Kidney epithelial cell (primary cell): ENCODE measurements around the gene MTOR. TPM values are rescaled to one million over a fixed set of nuclear protein-coding genes. Genes with fewer than 3 reads are reported as not detected.
A peak's percentile ranks its signal among the peaks of the same experiment; 100 is the strongest.

ENCODE experiments used
- DNase-seq: peaks from one replicate; pipeline ENCODE4 v3.0.0-alpha.2; 2010; ENCODE audit warnings: low read depth
- H3K27me3 ChIP-seq: 2 replicates; pipeline ENCODE4 v1.6.0; 2011; ENCODE audit warnings: low read length; ENCODE audit not compliant: control insufficient read depth, insufficient read depth
- H3K36me3 ChIP-seq: 2 replicates; pipeline ENCODE4 v1.5.1; 2011; ENCODE audit warnings: low read length; ENCODE audit not compliant: control insufficient read depth, insufficient read depth
- H3K4me3 ChIP-seq: 2 replicates; pipeline ENCODE4 v1.5.1; 2011; ENCODE audit warnings: low read depth, mild to moderate bottlenecking, control low read depth, low read length
- CTCF ChIP-seq: IDR thresholded peaks from 2 replicates; pipeline ENCODE4 v1.5.1; 2011; ENCODE audit warnings: mild to moderate bottlenecking, moderate library complexity, low read length, control low read depth, inconsistent platforms; ENCODE audit not compliant: insufficient read depth, poor library complexity, severe bottlenecking
- total RNA-seq: library from RNA; depleted of rRNA; stranded (reverse); fragments of >200 nt; gene quantifications from 2 replicates; pipeline ENCODE4 v1.2.3, GENCODE V29; 2015

MTOR gene
- total RNA-seq, 1 donor from 2014 or later = 41.3 TPM

- no peaks in the 10 kb centered on the region for H3K36me3 ChIP-seq
- H3K27me3 ChIP-seq = no peaks in the 10 kb centered on the region
- TF ChIP-seq CTCF = no peak
- no peak overlapping the region for H3K4me3 ChIP-seq
- no peak for DNase-seq
Measured at GRCh38 chr1:11293856-11294255, 31.5 kb upstream of the MTOR start.

- Histone ChIP-seq H3K36me3 (no peaks in the 10 kb centered on the region), H3K27me3 (no peaks in the 10 kb centered on the region), H3K4me3 (no peak overlapping the region)
- DNase-seq = no peak
- TF ChIP-seq CTCF = no peak
Measured at GRCh38 chr1:11291049-11291448, 28.7 kb upstream of the MTOR start.

GRCh38 chr1:11289064-11289463 lies 26.7 kb upstream of the MTOR start:
- TF ChIP-seq CTCF = no peak
- Histone ChIP-seq H3K36me3 (no peaks in the 10 kb centered on the region), H3K27me3 (no peaks in the 10 kb centered on the region), H3K4me3 (no peak overlapping the region)
- no peak for DNase-seq

GRCh38 chr1:11286735-11287410 lies 24.5 kb upstream of the MTOR start:
- TF ChIP-seq CTCF = no peak
- Histone ChIP-seq H3K36me3 (no peaks in the 10 kb centered on the region), H3K27me3 (no peaks in the 10 kb centered on the region), H3K4me3 (no peak overlapping the region)
- peak; percentile 26 for DNase-seq

GRCh38 chr1:11285883-11286734 lies 23.8 kb upstream of the MTOR start:
- no peak overlapping the region for H3K4me3 ChIP-seq
- H3K27me3 ChIP-seq = no peaks in the 10 kb centered on the region
- peak; percentile 7 for TF ChIP-seq CTCF
- H3K36me3 ChIP-seq = no peaks in the 10 kb centered on the region
- DNase-seq = no peak

GRCh38 chr1:11284784-11285183 lies 22.4 kb upstream of the MTOR start:
- H3K36me3 ChIP-seq = no peaks in the 10 kb centered on the region
- H3K27me3 ChIP-seq = no peaks in the 10 kb centered on the region
- no peak overlapping the region for H3K4me3 ChIP-seq
- DNase-seq = no peak
- no peak for TF ChIP-seq CTCF
